Endometrial microvascular endothelial cells (primary cell): ENCODE measurements around the gene MTR. TPM values are rescaled to one million over a fixed set of nuclear protein-coding genes. Genes with fewer than 3 reads are reported as not detected.

Experiments
- in situ Hi-C: cut with HindIII; loops from 2 replicates; pipeline ENCODE4 v1.10.0; 2017; ENCODE audit warnings: low sequenced_read_pairs, low pct_unique_long_range_greater_than_20kb; ENCODE audit errors: inconsistent ontology term
- total RNA-seq: library from RNA; depleted of rRNA; stranded (reverse); fragments of >200 nt; gene quantifications from one replicate; pipeline ENCODE4 v1.2.3, GENCODE V29; 2015; ENCODE audit errors: inconsistent ontology term

The MTR gene
- total RNA-seq, 1 donor from 2014 or later, result 22.4 TPM

DNA sequence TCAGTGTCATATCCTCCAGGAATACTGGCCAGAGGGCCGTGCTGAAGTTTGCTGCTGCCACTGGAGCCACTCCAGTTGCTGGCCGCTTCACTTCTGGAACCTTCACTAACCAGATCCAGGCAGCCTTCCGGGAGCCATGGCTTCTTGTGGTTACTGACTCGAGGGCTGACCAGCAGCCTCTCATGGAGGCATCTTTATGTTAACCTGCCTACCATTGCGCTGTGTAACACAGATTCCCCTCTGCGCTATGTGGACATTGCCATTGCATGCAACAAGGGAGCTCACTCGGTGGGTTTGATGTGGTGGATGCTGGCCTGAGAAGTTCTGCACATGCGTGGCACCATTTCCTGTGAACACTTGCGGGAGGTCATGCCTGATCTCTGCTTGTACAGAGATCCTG lies 24.8 kb downstream of the MTR start:
- in situ Hi-C loops, result no loop called here

DNA sequence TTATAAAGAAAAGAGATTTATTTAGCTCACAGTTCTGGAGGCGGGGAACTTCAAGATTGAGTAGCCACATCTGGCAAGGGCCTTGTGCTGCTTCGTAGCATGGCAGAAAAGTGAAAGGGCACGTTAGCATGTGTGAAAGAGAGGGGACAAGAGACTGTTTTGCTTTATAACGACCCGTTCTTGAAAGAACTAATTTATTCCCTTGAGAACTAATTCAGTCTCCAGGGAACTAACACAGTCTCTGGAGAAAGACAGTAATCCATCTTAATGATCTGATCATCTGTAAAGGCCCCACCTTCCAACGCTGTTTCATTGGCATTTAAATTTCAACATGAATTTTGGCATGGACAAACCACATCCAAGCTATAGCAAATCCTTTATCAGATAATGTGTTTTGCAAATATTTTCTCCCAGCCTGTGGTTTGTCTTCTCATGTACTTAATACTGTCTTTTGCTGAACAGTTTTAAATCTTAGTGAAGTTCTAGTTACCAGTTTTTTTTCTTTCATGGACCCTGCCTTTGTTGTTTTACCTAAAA lies 26.1 kb downstream of the MTR start:
- in situ Hi-C loops, result no loop called here

DNA sequence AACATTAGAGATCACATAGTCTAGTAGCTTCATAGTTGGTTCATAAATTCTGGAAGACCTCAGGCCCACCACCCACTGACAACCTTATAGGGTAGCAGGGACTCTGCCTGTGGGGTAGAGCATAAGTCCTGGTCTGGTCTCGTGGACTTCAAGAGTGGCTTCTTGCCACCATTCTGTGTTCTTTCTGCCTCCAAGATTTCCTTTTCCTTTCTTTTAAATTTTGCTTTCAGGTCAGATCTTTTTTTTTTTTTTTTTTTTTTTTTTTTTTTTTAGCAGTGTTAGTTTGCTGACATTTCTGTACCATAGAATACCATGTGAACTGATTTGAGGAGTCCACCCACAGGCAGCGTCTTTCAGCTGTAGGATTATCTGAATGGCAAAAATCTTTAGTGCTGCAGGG lies 28.5 kb downstream of the MTR start:
- in situ Hi-C loops, result no loop called here

DNA sequence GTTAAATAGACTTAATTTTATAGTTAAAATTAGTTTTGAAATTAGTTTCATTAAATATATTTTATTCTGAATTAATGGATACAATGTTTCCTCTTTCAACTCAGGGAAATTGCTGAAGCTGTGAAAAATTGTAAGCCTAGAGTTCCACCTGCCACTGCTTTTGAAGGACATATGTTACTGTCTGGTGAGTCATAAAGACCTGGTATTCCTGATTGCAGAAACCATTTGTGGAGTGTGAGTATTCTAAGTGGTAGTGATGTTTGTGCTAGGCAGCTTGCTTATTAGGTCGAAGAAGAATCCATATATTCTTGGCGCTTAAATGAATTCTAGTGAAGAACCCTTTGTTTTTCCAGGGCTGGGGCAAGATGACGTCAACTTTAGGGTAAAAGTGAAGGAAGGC lies 34.0 kb downstream of the MTR start:
- in situ Hi-C loops, result no loop called here

DNA sequence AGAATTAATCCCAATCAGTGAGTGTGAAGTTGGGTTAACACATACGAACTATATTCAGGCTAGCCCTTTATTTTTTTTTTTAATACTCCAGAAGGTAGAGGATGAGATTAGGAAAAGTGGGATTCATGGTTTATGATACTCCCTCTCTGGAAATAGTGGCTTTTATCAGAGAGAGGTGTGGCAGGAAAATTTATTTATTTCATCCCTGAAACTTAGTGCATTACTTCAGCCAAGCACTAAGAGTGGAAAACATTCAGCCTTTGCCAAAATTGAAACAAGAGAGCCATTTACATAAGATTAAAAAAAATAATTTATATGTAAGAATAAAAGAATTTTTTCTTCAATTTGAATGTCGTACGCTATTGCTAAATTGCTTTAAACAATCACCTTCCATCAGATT lies 35.0 kb downstream of the MTR start:
- in situ Hi-C loops, result no loop called here

GRCh38 chr1:236830560-236830959 lies 35.5 kb downstream of the MTR start:
- in situ Hi-C loops, result no loop called here

DNA sequence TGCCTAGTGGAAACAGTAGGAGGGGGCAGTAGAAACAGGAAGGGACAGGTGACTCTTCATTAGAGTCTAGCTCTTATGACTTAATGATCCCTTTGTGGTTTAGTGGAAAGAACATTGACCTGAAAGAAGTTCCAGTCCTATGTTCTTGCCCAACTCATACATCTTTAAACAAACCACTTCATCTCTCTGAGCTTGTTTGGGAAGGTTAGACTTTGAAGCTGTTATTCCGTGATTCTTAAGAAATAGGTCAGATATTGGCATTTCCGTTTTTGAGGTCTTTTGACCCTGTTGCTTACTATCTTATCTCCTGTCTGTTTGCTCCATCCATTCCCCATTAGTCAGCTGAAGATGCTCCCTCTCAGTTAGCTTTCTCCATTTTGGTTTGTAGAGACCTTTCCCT lies 38.5 kb downstream of the MTR start:
- in situ Hi-C loops, result no loop called here

DNA sequence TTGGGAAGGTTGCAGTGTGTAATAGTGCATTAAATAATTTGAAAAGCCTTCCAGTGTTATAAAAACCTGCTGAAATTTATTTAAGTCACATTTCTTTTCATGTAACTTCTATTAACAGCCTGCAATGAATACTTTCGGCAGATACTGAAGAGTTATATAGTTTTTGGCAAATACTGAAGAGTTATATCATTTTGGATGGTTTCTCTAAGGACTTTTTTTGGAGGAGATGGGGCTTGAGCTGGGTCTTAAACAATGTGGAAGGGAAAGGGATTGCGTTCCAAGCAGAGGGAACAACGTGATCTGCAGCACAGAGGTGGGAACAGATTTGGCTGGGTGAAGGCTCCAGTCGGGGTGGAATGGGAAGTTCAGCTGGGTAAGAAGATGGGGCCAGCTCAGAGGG lies 39.8 kb downstream of the MTR start:
- in situ Hi-C loops, result no loop called here

DNA sequence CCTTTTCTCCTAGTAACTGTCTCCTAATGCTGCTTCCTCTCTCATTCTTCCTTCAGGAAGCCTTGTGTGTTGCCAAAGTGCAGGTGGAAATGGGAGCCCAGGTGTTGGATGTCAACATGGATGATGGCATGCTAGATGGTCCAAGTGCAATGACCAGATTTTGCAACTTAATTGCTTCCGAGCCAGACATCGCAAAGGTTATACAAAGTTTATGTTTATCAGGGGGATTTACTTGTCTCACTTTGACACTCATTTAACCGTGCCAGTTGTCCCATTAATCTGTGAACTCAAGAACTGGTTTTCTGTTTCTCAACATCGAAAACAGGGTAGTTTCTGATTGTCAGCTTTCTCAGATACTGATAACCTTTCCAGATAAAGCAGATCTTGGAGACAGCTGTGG lies 40.4 kb downstream of the MTR start:
- in situ Hi-C loops, result no loop called here

GRCh38 chr1:236836157-236836556 lies 41.1 kb downstream of the MTR start:
- in situ Hi-C loops, result no loop called here

DNA sequence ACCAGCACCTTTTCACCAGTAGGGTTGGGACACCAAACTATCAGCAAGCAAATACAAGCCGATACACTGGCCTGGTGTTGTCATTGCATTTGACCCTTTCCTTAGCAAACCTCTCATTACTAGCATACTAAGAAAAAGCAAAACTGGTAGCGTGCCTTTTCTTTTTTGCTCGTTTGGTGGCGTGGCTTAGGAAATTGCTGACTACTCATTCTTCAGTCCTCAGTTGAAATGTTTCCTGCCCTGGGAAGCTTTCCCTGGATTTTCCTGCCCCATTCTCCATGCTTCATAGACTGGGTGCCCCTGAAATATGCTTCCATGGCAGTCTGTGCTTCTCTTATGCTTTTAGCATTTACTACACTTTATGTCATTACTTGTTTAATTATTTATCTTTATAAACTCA lies 42.0 kb downstream of the MTR start:
- in situ Hi-C loops, result no loop called here

DNA sequence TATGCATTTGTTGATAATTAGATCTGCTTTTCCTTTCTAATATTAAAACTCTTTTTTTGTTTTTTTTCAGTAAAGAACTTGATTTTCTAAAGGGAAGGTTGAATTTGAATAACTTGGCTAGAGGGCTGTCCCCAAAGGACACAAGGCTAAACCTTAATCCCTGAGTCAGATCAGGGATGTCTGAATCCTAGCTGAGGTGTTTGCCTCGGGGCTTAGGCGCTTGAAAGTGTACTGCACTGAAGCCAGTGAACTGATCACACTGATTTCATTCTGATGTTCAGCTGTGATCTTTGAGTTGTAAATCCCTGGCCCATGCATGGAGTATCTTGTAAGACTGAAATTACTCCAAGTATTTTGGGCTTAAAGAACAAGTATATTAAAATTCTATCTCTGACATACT lies 42.8 kb downstream of the MTR start:
- in situ Hi-C loops, result no loop called here

DNA sequence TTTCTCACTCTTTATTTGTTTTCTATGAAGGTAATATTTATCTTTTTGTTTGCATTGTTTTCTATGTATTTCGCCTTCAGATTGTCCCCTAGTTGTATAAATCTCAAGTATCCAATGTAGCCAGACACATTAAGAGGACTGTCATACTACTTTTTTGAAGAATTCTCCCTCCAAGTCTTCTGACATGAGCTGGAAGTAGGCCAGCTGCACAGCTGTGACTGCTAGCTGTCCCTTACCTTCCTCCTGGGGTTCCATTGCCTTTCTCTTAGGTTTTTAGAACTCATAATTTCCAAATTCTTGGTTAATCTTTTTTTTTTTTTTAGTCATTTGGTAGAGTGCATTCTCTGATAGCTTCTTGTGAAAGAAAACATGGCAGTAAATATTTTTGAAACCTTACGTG lies 46.2 kb downstream of the MTR start:
- in situ Hi-C loops, result no loop called here

DNA sequence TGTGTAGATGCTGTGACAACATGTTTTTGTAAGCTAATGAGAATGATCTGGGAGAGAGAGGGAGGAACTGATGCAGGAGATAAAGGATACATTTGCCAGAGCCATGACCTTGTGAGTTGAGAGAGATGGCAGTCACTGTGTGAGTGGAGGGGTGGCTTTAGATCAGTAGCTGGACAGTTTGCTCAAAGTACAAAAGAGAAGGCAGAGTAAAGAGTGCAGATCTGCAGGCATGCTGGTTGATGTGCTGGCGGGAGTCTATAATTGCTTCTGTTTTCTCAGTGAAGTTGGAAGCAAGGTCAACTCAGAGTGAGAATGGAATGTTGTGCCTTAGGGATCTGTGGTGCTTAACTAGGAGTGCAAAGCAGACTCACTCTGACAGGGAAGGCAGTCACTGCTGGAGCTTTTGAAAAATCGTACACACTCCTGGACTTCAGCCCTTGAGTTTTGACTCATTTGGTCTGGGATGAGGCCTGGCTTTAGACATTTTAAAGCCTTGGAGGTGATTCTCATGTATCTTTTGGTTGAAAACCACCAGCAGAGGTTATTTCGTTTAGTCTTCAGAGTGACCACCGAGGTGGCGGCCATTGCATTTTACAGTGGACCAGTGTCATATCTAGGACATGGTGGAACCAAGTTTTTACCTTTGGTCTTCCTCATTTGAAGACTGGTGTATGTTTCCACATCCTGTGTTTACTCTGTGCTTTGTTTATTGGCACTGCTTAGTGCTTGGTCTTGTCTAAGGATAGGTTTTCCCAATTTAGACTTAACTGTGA lies 49.6 kb downstream of the MTR start:
- in situ Hi-C loops, result no loop called here

GRCh38 chr1:236845830-236846229 lies 50.7 kb downstream of the MTR start:
- in situ Hi-C loops, result no loop called here

DNA sequence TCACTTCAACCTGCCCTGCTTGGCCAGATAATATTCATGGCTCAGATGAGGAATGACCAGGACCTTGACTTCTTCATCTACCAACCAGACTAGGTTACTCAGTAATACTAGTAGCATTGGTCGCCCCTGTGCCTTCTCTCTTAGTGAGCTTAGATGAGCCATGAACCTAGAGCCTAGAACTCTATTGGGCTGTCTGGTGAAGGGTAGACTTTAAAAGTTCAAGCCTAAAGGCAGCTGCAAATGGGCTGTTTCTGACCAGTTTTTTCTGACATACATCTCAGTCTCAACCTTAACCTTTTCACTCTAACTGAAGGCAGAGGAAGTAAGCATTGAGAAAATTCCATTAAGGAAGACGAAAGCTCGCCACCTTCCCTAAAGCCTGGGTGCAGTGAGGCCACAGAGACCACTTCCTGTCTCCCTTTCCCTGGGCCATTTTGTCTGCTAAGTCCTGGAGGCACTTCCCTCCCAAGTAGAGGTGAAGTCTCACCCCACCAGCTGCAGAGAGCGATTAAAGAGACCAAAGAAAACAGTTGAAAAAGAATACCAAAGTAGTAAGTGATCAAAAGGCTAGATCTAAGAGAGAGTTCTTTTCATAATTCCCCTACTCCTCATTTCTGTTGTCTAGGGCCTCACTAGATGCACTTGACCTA lies 53.3 kb downstream of the MTR start:
- in situ Hi-C loops, result no loop called here

DNA sequence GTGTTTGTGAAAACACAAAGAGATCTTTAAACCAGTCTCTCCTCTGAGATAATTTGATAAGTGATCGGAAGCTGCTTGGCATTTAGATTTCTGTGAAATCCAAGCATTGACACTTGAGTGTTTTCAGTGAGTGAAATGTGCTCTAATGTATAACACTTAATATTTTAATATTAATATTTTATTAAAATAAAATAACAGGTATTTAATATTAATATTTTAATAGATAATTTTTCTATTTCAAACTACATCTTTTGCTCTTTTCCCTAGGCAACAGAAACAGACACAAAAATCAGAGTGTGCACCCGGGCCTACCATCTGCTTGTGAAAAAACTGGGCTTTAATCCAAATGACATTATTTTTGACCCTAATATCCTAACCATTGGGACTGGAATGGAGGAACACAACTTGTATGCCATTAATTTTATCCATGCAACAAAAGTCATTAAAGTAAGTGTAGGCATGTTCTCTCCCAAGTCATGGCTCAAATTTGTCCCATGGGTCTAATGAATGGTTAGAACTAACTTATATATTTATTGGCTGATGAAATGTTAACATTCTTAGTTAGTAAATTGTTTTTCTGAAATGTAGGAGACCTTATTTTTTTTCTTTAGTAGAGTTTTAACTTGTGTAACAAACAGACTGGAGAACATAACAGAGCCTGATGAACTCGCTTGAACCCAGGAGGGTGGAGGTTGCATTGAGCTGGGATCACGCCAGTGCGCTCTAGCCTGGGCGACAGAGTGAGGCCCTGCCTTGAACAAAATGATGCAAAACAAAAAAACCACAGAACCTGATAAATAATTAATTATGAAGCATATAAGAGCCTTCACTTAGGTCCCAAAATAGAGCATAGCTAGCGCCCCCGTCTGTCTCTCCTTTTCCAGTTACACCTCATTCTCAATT lies 55.2 kb downstream of the MTR start:
- in situ Hi-C loops, result loop anchor here (25.0 kb wide), 1 partner anchor 288 kb away; no protein-coding TSS in a partner anchor

- in situ Hi-C loops, result loop anchor here (25.0 kb wide), 1 partner anchor 290 kb away; no protein-coding TSS in a partner anchor
Measured at GRCh38 chr1:236851871-236852270, 56.8 kb downstream of the MTR start.

- in situ Hi-C loops, result loop anchor here (25.0 kb wide), 1 partner anchor 292 kb away; no protein-coding TSS in a partner anchor
Measured at GRCh38 chr1:236853921-236854604, 59.0 kb downstream of the MTR start.
